ENCODE data around the gene MAST2.

Gene MAST2

DNA sequence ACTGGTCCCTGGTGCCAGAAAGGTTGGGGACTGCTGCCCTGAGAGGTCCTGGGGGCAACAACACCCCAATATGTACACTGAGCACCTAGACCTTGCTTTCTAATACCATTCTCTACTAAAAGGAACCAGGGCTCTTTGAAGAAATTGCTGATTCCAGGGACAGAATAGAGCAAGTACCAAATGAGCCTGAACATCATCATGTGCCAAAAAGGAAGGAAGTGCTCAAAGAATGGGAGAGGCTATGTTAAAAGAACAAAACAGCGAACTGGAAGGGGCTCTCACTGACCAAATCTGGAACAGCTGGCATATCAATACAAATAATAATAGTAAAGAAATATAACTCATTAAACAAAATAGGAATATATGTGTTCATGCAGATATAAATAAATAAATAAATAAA lies 278.2 kb downstream of the MAST2 start:
- TF ChIP-seq, protein P1, sequence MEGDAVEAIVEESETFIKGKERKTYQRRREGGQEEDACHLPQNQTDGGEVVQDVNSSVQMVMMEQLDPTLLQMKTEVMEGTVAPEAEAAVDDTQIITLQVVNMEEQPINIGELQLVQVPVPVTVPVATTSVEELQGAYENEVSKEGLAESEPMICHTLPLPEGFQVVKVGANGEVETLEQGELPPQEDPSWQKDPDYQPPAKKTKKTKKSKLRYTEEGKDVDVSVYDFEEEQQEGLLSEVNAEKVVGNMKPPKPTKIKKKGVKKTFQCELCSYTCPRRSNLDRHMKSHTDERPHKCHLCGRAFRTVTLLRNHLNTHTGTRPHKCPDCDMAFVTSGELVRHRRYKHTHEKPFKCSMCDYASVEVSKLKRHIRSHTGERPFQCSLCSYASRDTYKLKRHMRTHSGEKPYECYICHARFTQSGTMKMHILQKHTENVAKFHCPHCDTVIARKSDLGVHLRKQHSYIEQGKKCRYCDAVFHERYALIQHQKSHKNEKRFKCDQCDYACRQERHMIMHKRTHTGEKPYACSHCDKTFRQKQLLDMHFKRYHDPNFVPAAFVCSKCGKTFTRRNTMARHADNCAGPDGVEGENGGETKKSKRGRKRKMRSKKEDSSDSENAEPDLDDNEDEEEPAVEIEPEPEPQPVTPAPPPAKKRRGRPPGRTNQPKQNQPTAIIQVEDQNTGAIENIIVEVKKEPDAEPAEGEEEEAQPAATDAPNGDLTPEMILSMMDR (IDR thresholded peaks at IDR 0.05; ENCODE audit: low read length, missing control alignments), result no peak
- peak; percentile 4 for DNase-seq (ENCODE audit: low read depth)
- H3K4me3 ChIP-seq (replicated peaks; ENCODE audit: low read depth, low read length), result no peak overlapping the region

DNA sequence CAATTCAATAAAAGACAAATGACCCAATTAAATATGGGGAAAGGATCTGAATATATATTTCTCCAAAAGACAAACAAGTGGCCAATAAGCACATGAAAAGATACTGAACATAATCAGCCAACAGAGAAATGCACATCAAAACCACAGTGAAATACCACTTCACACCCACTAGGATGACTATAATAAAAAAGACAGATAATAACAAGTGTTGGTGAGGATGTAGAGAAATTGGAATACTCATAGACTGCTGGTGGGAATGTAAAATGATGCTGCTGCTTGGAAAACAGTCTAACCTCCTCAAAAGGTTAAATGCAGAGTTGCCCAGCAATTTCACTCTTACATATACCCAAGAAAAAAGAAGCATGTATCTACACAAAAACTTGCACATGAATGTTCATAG lies 280.2 kb downstream of the MAST2 start:
- no peak for DNase-seq (ENCODE audit: low read depth)
- TF ChIP-seq, protein P1 (IDR thresholded peaks at IDR 0.05; ENCODE audit: low read length, missing control alignments), result no peak
- H3K4me3 ChIP-seq (replicated peaks; ENCODE audit: low read depth, low read length), result no peak overlapping the region

DNA sequence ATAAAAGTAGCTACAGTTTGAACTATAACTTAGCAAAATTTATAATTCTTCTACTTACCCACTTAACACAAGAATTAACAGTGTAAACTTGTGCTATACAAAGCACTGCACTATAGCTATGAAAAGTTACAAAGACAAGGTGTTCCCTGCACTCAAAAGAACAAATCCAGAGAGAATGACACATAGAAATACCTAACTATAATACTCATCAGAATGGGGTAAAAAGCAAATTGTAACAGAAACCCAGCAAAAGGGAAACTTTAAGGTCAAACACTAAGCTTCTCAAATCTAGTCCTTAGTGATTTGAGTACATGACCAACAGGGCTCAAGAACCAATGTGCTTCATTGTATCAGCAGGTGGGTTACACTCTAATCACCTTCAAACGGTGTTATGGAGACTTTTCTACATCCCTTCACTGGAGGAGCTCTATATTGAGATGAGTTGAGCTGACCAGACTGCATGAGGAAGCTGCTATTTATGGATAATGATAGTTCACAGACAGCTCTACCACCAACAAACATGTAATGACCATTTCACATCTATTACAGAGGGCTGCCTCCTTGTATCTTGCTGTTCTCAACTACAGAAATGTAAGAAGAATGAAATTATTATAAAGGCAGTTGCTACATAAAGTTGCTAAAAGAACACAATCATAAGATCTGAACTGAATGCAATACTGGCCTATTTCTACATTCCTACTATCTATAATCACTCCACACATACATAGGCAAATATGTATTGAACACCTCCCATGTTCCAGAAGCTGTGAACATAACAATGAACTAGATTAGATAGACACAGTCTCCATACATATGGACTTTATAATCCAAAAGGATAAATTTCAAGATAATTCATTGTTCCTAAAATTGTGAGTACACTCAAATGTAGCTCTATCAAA lies 281.4 kb downstream of the MAST2 start:
- TF ChIP-seq, protein P1 (IDR thresholded peaks at IDR 0.05; ENCODE audit: low read length, missing control alignments), result no peak
- peak; percentile 6 for DNase-seq (ENCODE audit: low read depth)
- H3K4me3 ChIP-seq (replicated peaks; ENCODE audit: low read depth, low read length), result no peak overlapping the region
